SKM-1 (cell line): ENCODE measurements around the gene NDUFAF2.
"Not testable (repeated sequence)": the region's sequence is repeated elsewhere in the genome, so short reads cannot be mapped to it uniquely, and the experiment has no call there.

Experiments
- DNase-seq: peaks from one replicate; lab custom pipeline; 2025; ENCODE audit not compliant: unreplicated experiment; lab: John Stamatoyannopoulos, UW

Gene NDUFAF2

DNA sequence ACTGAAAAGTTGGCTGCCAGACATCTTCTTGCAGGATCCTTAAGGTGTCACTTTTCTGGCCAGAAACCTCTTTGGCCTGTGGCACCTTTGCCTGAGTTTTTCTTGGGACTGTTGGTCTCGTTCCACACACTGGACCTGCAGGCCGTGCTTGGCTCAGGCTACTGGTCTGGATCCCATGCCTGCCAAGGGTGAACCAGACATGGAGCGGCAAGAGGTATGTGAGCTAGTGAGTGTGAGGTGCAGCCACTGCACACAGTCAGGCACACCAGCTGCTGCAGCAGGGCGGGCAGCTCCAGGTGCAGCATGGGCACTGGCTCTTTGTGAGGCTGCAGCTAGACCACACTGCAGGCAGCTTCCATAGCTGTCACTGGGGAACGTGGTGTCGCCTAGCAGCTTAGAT, 47.9 kb downstream of the NDUFAF2 start:
- no peak for DNase-seq

DNA sequence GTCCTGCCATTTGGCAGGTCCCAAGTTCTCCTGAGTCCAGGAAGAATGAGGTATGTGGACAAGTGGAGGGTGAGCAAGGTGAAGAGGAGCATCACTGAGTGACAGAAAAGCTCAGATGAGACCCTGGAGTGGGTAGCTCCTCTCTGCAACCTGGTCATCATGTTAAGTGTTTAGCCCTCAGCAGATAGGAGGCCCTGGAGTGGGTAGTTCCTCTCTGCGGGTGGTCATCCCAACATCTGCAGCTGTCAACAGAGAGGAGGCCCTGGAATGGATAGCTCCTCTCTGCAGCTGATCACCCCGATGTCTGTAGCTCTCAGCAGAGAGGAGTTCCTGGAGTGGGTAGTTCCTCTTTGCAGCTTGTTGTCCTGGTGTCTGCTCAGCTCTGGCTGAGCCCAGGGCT, 48.4 kb downstream of the NDUFAF2 start:
- no peak for DNase-seq

DNA sequence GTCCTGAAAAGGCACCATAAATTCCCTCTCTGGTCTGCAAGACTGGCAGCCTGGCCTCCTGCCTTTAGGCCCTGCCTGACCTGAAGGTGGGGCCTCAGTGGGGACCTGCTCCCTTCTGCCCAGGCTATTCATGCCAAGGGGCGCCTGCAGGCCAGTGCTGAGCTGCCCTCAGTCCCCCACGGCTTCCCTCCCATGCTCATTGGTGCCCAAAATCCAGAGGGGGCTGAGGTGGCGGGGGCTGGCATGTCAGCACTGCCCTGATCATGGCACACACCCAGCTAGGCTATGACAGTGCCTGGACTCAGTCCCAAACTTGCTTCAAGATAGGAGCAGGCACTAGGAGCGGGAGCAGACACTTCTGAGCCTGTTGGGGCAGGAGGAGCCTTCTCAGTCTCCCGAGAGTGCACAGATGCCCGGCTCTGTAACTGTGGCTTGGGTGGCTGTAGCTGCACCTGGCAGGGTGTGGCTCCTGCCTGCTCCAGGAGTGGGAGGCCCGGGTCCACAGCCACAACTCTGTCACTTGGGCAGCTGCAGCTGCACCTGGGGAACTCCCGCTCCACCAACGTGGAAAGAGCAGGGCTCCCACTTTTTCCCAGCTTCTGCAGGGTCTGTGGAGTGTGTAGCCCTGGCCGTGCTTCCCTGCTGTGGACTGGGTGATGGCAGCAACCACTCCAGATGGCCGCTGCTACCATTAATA, 49.0 kb downstream of the NDUFAF2 start:
- DNase-seq, result no peak

DNA sequence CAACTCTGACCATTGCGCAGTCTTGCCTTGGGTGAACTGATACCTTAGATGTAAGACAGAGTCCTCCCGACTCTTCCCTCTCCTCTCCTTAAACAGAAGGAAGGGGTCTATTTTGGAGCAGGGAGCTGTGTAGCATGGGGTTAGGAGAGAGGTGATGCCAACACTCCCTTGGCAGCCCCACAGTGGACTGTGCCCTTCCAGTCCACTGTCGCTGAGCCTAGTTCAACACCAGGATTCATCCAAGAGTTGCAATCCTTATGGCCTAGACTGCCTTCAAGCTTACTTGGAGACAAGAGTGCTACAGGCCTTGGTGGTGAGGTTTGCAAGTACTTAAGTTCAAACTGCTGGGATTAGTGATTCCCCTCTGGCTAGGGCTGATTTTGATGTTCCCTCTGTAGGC, 51.4 kb downstream of the NDUFAF2 start:
- no peak for DNase-seq

DNA sequence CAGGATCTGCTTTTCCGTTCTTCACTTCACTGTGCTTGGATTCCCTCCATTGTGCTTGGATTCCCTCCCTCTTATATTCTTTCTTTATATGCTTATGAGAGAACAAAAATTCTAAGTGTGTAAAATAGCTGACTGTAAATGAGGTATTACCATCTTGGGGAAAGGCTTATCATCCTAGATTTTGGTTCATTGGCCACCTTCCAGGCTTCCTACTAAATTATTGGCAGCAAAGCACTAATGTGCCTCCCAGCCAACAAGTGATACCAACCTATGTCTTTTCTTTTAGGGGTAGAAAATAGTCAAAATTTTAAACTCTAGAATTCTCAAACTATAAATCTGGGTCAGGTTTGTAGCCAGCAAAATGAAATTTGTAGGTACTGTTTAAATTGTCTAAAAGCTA, 52.7 kb downstream of the NDUFAF2 start:
- DNase-seq, result no peak

DNA sequence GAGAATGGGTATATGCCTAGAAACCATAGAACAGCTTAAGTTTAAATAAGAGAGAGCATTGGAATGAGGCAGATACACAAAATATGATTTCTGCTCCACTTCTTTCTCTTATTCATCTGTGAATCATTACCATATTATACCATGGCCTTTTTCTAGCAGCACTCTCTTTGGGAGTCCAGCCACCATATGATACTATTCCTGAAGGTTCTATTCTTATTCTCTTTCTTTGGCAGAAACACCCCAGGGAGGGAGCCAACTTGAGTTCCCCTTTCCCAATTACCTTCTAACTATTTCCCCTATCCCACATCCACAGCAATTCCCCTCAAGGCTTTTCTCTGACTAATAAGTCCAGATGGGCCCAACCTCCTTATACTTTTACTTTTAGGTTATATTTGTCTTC, 55.9 kb downstream of the NDUFAF2 start:
- no peak for DNase-seq

DNA sequence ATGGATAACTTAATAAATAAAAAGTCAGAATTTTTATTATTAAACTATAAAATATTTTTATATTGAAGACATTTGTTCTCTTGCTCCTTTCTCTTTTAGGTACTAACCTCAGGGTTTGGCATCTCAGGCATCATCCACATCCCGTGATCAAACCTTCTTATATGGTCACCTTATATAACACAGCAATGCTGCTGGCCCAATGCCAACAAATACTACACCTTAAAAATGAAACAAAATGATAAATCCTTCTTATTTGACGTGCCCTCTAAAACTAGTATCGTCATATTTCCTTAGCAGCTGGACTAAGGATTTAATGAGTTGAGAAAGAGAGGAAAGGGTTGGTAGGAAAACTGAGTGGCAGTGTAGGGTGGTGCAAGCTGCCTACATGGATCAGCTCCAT, 56.6 kb downstream of the NDUFAF2 start:
- no peak for DNase-seq

DNA sequence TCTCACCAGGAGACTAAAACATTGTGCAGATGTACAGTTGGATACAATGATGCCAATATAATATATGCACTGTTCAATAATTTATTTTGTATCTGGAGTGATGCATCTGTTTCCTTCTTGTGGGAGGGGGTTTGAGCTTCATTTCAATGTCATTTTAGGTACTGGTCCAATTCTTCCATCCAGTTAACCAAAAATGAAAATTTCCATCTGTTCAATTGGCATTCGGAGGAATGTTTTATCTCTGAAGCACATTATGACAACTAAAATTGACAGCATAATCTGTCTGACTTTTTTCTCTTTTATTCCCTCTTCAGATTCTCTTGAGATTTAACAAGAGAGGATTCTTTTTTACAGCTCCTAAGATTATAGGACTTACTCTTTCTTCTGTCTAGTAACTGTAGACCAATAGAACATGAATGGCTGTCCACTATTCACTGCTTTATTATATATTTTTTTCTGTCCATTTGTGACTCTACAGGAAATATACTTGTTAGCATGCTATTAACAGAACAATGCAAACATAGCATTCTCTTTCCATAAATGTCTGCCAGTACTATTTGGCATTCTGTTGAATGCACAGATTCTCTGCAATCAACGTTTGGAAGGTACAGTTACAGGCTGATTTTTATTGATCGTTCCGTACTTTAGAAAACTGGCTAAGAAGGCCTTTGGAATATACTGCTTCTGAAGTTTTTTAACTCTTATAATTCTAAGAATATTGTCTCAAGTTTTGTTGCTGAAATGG, 57.8 kb downstream of the NDUFAF2 start:
- DNase-seq, result no peak

DNA sequence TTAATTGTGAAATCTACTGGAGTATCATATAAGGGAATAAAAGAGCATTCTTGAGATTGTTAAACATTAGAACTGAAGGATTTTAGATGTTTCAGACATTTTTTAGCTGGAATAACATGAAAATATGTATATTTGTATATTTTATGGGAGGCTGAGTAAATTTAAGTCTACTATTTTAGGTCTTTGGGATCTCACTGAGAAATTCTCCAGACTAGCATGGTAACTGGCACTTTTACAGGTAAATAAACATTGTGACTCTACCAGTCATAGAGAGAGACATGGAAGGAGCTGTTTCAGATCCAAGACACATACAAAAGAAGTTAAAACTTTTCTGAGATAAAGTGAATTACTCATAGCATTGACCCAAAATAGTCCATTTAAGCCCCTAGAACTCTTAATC, 59.4 kb downstream of the NDUFAF2 start:
- no peak for DNase-seq

DNA sequence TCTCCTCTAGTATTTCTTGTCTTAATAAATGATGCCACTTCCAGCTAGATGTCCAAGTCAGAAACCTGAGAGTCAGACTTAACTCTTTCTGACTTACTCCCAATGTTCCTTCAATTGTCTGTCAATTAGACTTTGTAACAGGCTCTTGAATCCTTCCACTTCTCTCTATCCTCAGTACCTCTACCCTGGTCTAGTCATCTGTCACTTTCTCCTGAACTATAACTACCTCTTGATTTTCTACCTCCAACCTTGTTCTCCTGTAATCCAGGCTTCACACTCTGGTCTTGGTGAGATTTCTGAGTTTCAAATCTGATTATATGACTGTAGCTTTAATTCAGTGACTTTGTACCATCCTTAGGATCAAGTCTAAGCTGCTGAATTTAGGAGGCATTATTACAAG, 64.9 kb downstream of the NDUFAF2 start:
- no peak for DNase-seq

DNA sequence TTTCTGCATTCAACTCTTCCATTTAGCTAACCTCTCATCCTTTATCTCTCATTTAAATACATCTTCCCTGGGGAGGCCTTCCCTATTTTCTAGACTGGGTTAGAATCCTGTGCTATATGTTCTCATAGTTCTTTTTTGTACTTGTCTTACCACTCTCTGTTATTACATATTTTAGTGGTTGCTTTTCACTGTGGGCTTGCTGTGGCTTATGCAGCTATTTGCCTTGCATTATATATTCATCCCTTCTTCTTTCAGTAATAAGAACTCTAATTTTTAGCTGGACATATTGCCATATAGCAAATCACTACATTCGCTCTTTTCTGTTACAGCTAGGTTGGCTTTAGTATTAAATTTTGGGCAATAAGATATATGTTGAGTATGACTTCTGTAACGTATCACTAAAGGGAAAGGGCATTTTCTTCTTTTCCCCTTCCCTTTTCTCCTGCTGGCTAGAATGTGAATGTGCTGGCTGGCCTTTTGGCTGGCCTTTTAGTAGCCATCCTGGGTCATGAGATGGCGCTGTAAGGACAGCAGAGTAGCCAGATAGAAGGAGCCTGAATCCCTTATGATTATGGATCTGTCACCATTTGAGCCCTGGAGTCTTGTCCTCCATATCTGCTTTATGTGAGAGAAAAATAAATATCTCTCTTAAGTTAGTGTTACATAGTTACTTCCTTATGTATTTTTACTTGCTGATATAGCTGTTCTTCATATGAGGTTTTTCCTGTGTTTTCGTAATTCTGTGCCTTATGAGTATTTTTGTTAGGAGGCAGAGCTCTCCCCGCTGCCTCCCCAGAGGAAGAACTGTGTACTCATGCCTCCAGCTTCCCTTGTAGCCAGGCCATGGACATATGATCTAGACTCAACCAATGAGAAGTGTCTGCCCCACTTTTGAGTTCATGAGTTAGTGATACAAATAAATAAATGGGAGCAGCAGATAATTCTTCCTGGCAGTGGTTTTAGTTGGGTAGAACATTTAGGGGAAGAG, 65.8 kb downstream of the NDUFAF2 start:
- DNase-seq, result no peak

DNA sequence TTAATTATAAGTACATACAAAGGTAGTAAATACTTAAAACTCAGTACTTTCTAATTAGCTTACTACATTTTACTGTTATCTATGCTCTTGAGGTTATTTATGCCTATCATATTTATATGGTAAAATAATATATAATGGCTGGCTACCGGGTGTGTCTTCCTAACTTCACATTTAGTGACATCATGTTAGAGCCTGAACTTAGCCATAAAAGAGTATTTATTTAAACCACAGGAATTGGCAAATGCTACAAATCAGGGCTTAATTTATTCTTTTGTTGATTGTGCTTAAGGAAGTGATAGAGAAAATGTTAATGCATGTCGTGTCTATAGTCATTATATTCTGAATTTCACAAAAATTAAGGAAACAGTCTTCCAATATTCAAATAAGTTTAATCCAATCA, 73.1 kb downstream of the NDUFAF2 start:
- no peak for DNase-seq

DNA sequence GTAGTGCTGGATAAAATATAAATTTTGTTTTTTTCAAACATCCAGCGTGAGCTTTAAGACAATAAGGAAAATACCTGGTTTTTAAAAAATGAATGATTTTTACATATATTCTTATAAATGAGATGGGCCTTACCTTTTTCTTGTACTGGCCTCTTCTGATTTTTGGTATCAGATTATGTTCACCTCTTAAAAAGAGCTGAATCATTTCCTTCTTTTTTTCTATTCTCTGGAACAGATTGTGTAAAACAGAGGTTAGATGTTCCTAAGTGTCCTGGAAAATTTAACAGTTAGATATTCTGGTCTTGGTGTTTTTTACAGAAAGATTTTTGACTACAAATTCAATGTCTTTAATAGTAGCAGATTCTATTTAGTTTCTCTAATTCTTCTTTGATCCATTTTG, 74.6 kb downstream of the NDUFAF2 start:
- no peak for DNase-seq

DNA sequence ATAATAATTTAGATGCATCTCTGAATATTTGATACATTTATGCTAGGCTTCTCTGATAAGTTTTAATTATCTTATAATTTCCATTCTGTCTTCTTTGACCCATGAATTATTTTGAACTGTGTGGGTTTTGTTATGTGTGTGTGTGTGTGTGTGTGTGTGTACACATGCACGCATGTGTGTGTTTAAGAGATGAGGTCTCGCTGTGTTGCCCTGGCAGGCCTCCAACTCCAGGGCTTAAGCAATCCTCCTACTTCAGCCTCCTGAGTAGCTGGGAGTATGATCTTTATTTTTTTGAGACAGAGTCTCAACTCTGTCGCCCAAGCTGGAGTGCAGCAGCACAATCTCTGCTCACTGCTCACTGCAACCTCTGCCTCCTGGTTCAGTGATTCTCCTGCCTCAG, 75.4 kb downstream of the NDUFAF2 start:
- no peak for DNase-seq

DNA sequence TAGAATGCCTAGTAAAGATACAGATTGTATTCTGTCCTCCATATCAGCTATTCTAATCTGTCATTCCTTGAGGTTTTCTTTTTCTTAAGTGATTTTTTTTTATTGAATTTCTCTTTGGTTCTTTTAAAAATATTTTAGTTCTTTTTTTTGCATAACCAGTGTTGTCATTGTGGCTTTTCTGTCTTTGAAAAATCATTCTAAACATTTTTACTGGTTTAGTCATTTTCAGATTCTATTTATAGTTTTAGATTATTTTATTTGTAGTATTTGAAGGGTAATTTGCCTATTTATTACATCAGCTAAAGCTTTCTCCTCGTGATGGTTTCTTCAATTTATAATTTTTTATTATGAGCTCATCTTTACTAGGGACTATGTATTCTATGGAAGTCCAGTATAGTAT, 78.1 kb downstream of the NDUFAF2 start:
- no peak for DNase-seq

DNA sequence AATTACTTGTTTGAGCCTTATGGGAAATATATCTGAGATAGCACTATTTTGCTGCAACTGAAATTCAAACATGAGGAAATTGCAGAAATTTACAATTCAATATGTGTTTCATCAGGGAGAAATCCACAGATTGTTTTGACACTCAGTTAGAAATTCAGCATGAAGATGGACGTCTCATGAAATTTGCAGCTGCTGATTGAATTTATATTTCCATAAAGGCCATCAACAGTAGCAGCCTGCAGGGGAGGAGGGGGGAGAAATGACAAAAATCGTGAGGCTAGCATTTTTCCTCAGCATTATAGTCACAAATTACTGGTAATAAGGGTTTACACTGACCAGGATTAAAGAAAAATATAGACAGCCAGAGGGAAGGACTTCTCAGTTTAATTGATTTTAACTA, 81.0 kb downstream of the NDUFAF2 start:
- DNase-seq, result no peak

DNA sequence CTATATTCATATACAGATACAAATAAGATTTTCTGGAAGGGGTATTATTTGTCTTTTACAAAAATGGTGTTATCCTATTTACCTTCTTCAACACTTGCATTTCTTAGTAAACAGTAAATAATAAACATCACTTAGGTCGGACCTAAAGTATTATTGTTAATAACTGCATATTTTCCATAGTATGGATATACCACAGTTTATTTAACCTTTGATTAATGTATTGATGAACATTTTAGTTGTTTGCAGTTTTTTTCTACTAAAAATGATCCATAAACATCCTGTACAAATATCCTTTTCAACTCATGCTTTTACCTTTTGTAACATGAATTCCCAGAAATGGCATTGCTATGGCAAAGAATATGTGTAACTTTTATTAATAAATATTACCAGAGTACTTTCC, 83.4 kb downstream of the NDUFAF2 start:
- no peak for DNase-seq

DNA sequence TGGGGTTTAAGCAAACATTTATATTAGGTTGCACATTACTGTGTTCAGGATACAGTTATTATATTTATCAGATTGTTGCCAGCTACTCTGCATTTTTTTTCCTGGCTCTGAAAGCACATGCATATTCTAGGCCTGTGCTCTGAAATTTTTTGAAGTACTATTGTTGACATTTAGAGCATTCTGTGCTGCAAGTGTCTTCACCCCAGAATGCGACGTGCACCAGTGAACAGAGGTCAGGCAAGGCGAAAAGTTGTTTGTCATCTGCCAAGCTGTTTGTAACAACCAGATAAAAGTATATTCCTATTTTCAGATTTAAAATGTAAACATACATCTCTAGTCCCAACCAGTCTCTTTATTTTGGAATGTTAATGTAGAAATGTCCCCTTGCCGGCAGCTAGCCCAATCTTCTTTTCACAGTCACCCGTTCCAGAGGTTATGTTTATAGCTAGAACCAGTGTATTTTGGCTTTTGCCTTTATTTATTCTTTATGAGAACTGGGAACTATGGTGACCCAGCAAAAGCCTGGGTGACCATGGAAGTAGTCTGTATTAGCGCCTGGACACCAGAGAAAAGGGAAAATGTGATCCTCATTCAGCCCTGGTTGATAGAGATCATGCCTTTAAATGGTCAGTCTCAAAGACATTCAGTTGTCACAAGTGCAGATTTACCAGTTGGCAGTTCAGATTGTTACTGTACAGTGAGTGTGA, 84.6 kb downstream of the NDUFAF2 start:
- no peak for DNase-seq

DNA sequence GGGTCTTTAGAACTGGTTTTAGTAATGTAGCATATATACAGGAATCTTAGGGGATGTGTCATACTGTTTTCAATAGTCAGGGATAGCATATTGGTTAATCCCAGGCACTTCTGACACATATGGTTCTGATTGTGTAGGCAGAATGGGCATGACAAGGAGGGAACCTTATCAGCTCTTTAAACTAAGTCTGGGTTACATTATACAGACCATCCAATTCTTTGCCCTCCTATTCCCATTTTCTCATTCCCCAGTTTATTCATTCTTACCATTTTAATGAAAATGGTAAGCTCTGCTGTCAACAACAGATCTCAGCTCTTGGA, 85.1 kb downstream of the NDUFAF2 start:
- DNase-seq, result no peak

DNA sequence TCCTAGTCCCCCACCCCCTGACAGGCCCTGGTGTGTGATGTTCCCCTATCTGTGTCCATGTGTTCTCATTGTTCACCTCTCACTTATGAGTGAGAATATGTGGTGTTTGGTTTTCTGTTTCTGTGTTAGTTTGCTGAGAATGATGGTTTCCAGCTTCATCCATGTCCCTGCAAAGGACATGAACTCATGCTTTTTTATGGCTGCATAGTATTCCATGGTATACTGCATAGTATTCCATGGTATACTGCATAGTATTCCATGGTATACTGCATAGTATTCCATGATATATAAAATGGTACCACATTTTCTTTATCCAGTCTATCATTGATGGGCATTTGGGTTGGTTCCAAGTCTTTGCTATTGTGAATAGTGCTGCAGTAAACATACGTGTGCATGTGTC, 86.3 kb downstream of the NDUFAF2 start:
- DNase-seq, result not testable (repeated sequence)

DNA sequence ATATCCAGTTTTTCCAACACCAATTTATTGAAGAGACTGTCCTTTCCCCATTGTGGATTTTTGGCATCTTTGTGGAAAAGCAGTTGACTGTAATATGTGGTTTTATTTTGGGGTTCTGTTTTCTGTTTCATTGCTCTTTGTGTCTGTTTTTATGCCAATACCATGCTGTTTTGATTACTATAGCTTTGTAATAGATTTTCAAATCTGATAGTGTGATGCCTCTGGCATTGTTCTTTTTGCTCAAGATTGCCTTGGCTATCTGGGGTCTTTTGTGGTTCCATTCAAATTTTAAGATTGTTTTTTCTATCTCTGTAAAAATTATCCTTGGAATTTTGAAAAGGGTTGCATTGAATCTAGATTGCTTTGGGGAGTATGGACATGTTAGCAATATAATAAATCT, 99.5 kb downstream of the NDUFAF2 start:
- DNase-seq, result no peak
